PC-9 (cell line): Measurements from ENCODE around the gene AHCTF1.

Experiments used
- EZH2 ChIP-seq: fragments of 200-600 bp; sonication (generic); IDR thresholded peaks from 2 replicates; pipeline ENCODE4 v1.8.0; 2017; ENCODE audit warnings: antibody characterized with exemption, low read depth
- TF ChIP-seq, protein P1 (sequence below): fragments of 200-600 bp; sonication (generic); conservative IDR thresholded peaks from 2 replicates; pipeline ENCODE4 v1.6.1; 2017; ENCODE audit warnings: mixed run types, antibody characterized with exemption, mild to moderate bottlenecking, moderate library complexity

DNA sequence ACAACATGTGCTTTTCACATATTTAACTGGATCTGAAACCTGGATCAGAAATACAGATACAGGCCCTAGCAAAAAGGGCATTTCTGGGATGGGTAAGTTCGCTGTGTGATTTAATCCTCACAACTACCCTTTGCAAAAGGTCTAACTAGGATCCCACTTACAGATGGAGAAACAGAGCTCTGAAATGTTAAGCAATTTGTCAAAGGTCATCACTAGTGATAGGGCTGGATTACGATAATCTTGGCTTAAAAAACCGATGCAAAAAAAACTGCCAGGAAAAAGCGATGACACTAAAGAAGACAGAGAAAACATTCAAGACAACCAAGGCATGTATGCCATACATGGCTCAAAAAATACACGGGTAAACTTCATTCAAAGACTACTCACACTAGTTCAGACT, 29.9 kb downstream of the AHCTF1 start:
- TF ChIP-seq, protein P1, sequence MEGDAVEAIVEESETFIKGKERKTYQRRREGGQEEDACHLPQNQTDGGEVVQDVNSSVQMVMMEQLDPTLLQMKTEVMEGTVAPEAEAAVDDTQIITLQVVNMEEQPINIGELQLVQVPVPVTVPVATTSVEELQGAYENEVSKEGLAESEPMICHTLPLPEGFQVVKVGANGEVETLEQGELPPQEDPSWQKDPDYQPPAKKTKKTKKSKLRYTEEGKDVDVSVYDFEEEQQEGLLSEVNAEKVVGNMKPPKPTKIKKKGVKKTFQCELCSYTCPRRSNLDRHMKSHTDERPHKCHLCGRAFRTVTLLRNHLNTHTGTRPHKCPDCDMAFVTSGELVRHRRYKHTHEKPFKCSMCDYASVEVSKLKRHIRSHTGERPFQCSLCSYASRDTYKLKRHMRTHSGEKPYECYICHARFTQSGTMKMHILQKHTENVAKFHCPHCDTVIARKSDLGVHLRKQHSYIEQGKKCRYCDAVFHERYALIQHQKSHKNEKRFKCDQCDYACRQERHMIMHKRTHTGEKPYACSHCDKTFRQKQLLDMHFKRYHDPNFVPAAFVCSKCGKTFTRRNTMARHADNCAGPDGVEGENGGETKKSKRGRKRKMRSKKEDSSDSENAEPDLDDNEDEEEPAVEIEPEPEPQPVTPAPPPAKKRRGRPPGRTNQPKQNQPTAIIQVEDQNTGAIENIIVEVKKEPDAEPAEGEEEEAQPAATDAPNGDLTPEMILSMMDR = no peak
- no peak for TF ChIP-seq EZH2
